ENCODE results near the gene FGF10.

Gene FGF10

GRCh38 chr5:44372028-44372427, 17.2 kb downstream of the FGF10 start:
- no peaks in the 10 kb centered on the region for H3K36me3 Mint-ChIP-seq
- no peak overlapping the region for H3K27ac Mint-ChIP-seq
- no peaks in the 10 kb centered on the region for H3K27me3 Mint-ChIP-seq

GRCh38 chr5:44367203-44367602, 22.0 kb downstream of the FGF10 start:
- Mint-ChIP-seq H3K36me3 (no peaks in the 10 kb centered on the region), H3K27me3 (no peaks in the 10 kb centered on the region), H3K9me3 (no peaks in the 10 kb centered on the region), H3K27ac (no peak overlapping the region), H3K4me3 (no peak overlapping the region), H3K4me1 (no peaks in the 10 kb centered on the region)

More at GRCh38 chr5:44372028-44372427, 17.2 kb downstream of the FGF10 start:
- no peak overlapping the region for H3K4me3 Mint-ChIP-seq
- H3K4me1 Mint-ChIP-seq, result no peaks in the 10 kb centered on the region
- H3K9me3 Mint-ChIP-seq, result no peaks in the 10 kb centered on the region

- no peaks in the 10 kb centered on the region for H3K4me1 Mint-ChIP-seq
- no peaks in the 10 kb centered on the region for H3K27me3 Mint-ChIP-seq
- no peaks in the 10 kb centered on the region for H3K9me3 Mint-ChIP-seq
- no peaks in the 10 kb centered on the region for H3K36me3 Mint-ChIP-seq
- no peak overlapping the region for H3K27ac Mint-ChIP-seq
- H3K4me3 Mint-ChIP-seq, result no peak overlapping the region
Observed at GRCh38 chr5:44365345-44365744, 23.9 kb downstream of the FGF10 start.

- H3K4me3 Mint-ChIP-seq, result no peak overlapping the region
- no peak overlapping the region for H3K27ac Mint-ChIP-seq
- no peaks in the 10 kb centered on the region for H3K9me3 Mint-ChIP-seq
- no peaks in the 10 kb centered on the region for H3K36me3 Mint-ChIP-seq
- no peaks in the 10 kb centered on the region for H3K27me3 Mint-ChIP-seq
- H3K4me1 Mint-ChIP-seq, result no peaks in the 10 kb centered on the region
Observed at GRCh38 chr5:44364097-44364496, 25.1 kb downstream of the FGF10 start.

- H3K4me3 Mint-ChIP-seq, result no peak overlapping the region
- no peaks in the 10 kb centered on the region for H3K27me3 Mint-ChIP-seq
- no peaks in the 10 kb centered on the region for H3K9me3 Mint-ChIP-seq
- no peaks in the 10 kb centered on the region for H3K4me1 Mint-ChIP-seq
- no peaks in the 10 kb centered on the region for H3K36me3 Mint-ChIP-seq
- no peak overlapping the region for H3K27ac Mint-ChIP-seq
Observed at GRCh38 chr5:44361342-44362001, 27.7 kb downstream of the FGF10 start.

- no peak overlapping the region for H3K27ac Mint-ChIP-seq
- H3K4me3 Mint-ChIP-seq, result no peak overlapping the region
- H3K36me3 Mint-ChIP-seq, result no peaks in the 10 kb centered on the region
- H3K9me3 Mint-ChIP-seq, result no peaks in the 10 kb centered on the region
- no peaks in the 10 kb centered on the region for H3K4me1 Mint-ChIP-seq
- no peaks in the 10 kb centered on the region for H3K27me3 Mint-ChIP-seq
Observed at GRCh38 chr5:44360919-44361318, 28.3 kb downstream of the FGF10 start.

GRCh38 chr5:44358421-44358820, 30.8 kb downstream of the FGF10 start:
- H3K36me3 Mint-ChIP-seq, result no peaks in the 10 kb centered on the region
- H3K27ac Mint-ChIP-seq, result no peak overlapping the region
- no peaks in the 10 kb centered on the region for H3K27me3 Mint-ChIP-seq
- H3K4me1 Mint-ChIP-seq, result no peaks in the 10 kb centered on the region
- no peak overlapping the region for H3K4me3 Mint-ChIP-seq
- no peaks in the 10 kb centered on the region for H3K9me3 Mint-ChIP-seq

- Mint-ChIP-seq H3K27me3 (no peaks in the 10 kb centered on the region), H3K27ac (no peak overlapping the region), H3K4me3 (no peak overlapping the region), H3K36me3 (no peaks in the 10 kb centered on the region), H3K4me1 (no peaks in the 10 kb centered on the region), H3K9me3 (no peaks in the 10 kb centered on the region)
Observed at GRCh38 chr5:44356231-44356630, 33.0 kb downstream of the FGF10 start.

- Mint-ChIP-seq H3K36me3 (no peaks in the 10 kb centered on the region), H3K4me1 (no peaks in the 10 kb centered on the region), H3K9me3 (no peaks in the 10 kb centered on the region), H3K4me3 (no peak overlapping the region), H3K27me3 (no peaks in the 10 kb centered on the region), H3K27ac (no peak overlapping the region)
Observed at GRCh38 chr5:44345871-44346270, 43.3 kb downstream of the FGF10 start.

GRCh38 chr5:44336708-44337107, 52.5 kb downstream of the FGF10 start:
- H3K27me3 Mint-ChIP-seq, result no peaks in the 10 kb centered on the region
- no peaks in the 10 kb centered on the region for H3K4me1 Mint-ChIP-seq
- no peaks in the 10 kb centered on the region for H3K36me3 Mint-ChIP-seq
- H3K9me3 Mint-ChIP-seq, result no peaks in the 10 kb centered on the region
- H3K4me3 Mint-ChIP-seq, result no peak overlapping the region
- no peak overlapping the region for H3K27ac Mint-ChIP-seq

- H3K27ac Mint-ChIP-seq, result no peak overlapping the region
- no peak overlapping the region for H3K4me3 Mint-ChIP-seq
- H3K27me3 Mint-ChIP-seq, result no peaks in the 10 kb centered on the region
- no peaks in the 10 kb centered on the region for H3K9me3 Mint-ChIP-seq
- no peaks in the 10 kb centered on the region for H3K36me3 Mint-ChIP-seq
- H3K4me1 Mint-ChIP-seq, result no peaks in the 10 kb centered on the region
Observed at GRCh38 chr5:44334622-44335021, 54.6 kb downstream of the FGF10 start.

GRCh38 chr5:44332285-44332971, 56.8 kb downstream of the FGF10 start:
- H3K27me3 Mint-ChIP-seq, result no peaks in the 10 kb centered on the region
- no peaks in the 10 kb centered on the region for H3K36me3 Mint-ChIP-seq
- no peaks in the 10 kb centered on the region for H3K9me3 Mint-ChIP-seq
- H3K4me3 Mint-ChIP-seq, result no peak overlapping the region
- H3K4me1 Mint-ChIP-seq, result no peaks in the 10 kb centered on the region
- H3K27ac Mint-ChIP-seq, result no peak overlapping the region

GRCh38 chr5:44331471-44332050, 57.7 kb downstream of the FGF10 start:
- Mint-ChIP-seq H3K27me3 (no peaks in the 10 kb centered on the region), H3K4me1 (no peaks in the 10 kb centered on the region), H3K9me3 (no peaks in the 10 kb centered on the region), H3K27ac (no peak overlapping the region), H3K4me3 (no peak overlapping the region), H3K36me3 (no peaks in the 10 kb centered on the region)

GRCh38 chr5:44329716-44330115, 59.5 kb downstream of the FGF10 start:
- H3K27ac Mint-ChIP-seq, result no peak overlapping the region
- no peaks in the 10 kb centered on the region for H3K27me3 Mint-ChIP-seq
- H3K36me3 Mint-ChIP-seq, result no peaks in the 10 kb centered on the region
- no peaks in the 10 kb centered on the region for H3K4me1 Mint-ChIP-seq
- H3K9me3 Mint-ChIP-seq, result no peaks in the 10 kb centered on the region
- H3K4me3 Mint-ChIP-seq, result no peak overlapping the region

GRCh38 chr5:44321144-44321725, 68.0 kb downstream of the FGF10 start:
- no peak overlapping the region for H3K4me3 Mint-ChIP-seq
- peaks cover 4% of the 10 kb centered on the region for H3K9me3 Mint-ChIP-seq
- no peaks in the 10 kb centered on the region for H3K36me3 Mint-ChIP-seq
- no peak overlapping the region for H3K27ac Mint-ChIP-seq
- no peaks in the 10 kb centered on the region for H3K27me3 Mint-ChIP-seq
- no peaks in the 10 kb centered on the region for H3K4me1 Mint-ChIP-seq

- Mint-ChIP-seq H3K9me3 (peaks cover 4% of the 10 kb centered on the region), H3K4me3 (no peak overlapping the region), H3K27me3 (no peaks in the 10 kb centered on the region), H3K27ac (no peak overlapping the region), H3K4me1 (no peaks in the 10 kb centered on the region), H3K36me3 (no peaks in the 10 kb centered on the region)
Observed at GRCh38 chr5:44320188-44320587, 69.0 kb downstream of the FGF10 start.

Data from activated naive CD4-positive, alpha-beta T cell treated with anti-CD3 and anti-CD28 coated beads, Interleukin-2, amount 50 U/mL, for 24 hours (primary cell).